ENCODE data around the gene SSB. TPM values are rescaled to one million over a fixed set of nuclear protein-coding genes. Genes with fewer than 3 reads are reported as not detected.

Gene SSB
- total and polyA plus RNA-seq, 9 of the 15 experiments (the other 6 are each of a cell fraction or from before 2014, with no cell fraction given): 317 to 849 (median 515) TPM

DNA sequence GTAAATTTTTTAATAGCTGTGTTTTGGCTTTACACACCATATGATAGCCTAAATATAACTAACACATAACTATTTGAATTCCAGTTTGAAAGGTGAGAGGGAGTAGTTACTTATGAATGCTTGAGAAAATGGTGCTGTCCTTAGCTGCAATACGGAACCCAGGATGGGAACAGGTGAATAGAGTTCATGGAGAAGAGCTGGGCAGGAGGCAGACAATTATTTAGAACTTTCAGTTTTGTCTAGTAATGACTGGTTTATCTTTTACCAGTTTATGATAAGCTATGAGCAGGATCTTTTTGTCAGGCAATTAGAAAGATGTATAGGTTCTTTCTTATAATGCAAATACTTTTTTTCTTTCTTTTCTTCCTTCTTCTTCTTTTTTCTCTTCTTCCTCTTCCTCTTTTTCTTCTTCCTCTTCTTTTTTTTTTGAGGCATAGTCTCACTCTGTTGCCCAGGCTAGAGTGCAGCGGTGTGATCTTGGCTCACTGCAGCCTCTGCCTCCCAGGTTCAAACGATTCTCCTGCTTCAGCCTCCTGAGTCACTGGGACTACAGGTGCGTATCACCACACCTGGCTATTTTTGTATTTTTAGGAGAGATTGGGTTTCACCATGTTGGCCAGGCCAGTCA is 54.5 kb downstream of the SSB start:
- ATAC-seq (peak; percentile 43), FAIRE-seq (peak; percentile 61), DNase-seq (ENCODE audit: extremely low read depth in 1 of 4, low spot score in 3 of 4) (no peak)
- Histone ChIP-seq H3K79me2 (ENCODE audit: control insufficient read depth, insufficient read depth, low read length) (peaks cover 75% of the 10 kb centered on the region), H3K9ac (ENCODE audit: insufficient read depth in 1 of 2, low read depth in 2 of 2, low read length in 2 of 2) (0 out of 4 replicates have a peak overlapping the region, but pooled peaks of 1 of the 2 experiments have one; percentile 18), H3K9me1 (ENCODE audit: control insufficient read depth, insufficient read depth, low read length) (no peaks in the 10 kb centered on the region), H4K20me1 (replicated peaks; ENCODE audit: control insufficient read depth, insufficient read depth, low read length) (no peaks in the 10 kb centered on the region), H3K27ac (ENCODE audit: extremely low read depth, low read depth, low read length) (peak overlapping the region; percentile 53; the same call in 2 of the 3 replicates), H3K4me3 (no peak overlapping the region), H3K4me2 (ENCODE audit: insufficient read depth, low read length) (peak overlapping the region; percentile 54; the same call in 1 of the 2 replicates), H3K4me1 (replicated peaks in 1 of 2; ENCODE audit: control insufficient read depth in 2 of 2, insufficient read depth in 2 of 2, low read length in 2 of 2) (peaks cover 8 to 10% of the 10 kb centered on the region in 2 experiments; a peak in 3 of 5 replicates), H2AFZ (ENCODE audit: low read depth, low read length) (no peak overlapping the region), H3K27me3 (ENCODE audit: control insufficient read depth in 2 of 2, insufficient read depth in 2 of 2, low read length in 2 of 2) (no peaks in the 10 kb centered on the region), H3K36me3 (ENCODE audit: control insufficient read depth, insufficient read depth, low read length) (peaks cover 12% of the 10 kb centered on the region; the same call in 1 of the 3 replicates), H3K9me3 (replicated peaks; ENCODE audit: control insufficient read depth, insufficient read depth, low read depth, low read length) (no peaks in the 10 kb centered on the region)
- intact Hi-C loops (cut with micrococcal nuclease): no loop called here
- CTCF ChIA-PET (ENCODE audit: low intra/inter-chr PET ratio): no interaction called here
- POLR2A ChIA-PET: interaction anchor here (0.6 to 3.2 kb wide), 12 partner anchors 9 to 374 kb away, joined by 3 to 17 read pairs (median 5); partner anchors contain the start of gene BBS5
- 47% methylated on average over 4 of the region's 4 CpGs for WGBS (ENCODE audit: insufficient coverage, low coverage, missing lambda C conversion rate)
- BruUV-seq (replicated peaks): no TSS peak
- in situ Hi-C loops (cut with MboI): no loop called here
- TF ChIP-seq, protein P1, sequence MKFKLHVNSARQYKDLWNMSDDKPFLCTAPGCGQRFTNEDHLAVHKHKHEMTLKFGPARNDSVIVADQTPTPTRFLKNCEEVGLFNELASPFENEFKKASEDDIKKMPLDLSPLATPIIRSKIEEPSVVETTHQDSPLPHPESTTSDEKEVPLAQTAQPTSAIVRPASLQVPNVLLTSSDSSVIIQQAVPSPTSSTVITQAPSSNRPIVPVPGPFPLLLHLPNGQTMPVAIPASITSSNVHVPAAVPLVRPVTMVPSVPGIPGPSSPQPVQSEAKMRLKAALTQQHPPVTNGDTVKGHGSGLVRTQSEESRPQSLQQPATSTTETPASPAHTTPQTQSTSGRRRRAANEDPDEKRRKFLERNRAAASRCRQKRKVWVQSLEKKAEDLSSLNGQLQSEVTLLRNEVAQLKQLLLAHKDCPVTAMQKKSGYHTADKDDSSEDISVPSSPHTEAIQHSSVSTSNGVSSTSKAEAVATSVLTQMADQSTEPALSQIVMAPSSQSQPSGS (CRISPR knock-in tag; IDR thresholded peaks at IDR 0.05): no peak
- TF ChIP-seq SPI1 (IDR thresholded peaks at IDR 0.05; ENCODE audit: borderline replicate concordance, low read depth, low read length): 0 out of 2 replicates have a peak, but pooled peaks have one; percentile 49
- peak; percentile 71; the same call in 1 of the 2 replicates for TF ChIP-seq DPF2 (IDR thresholded peaks at IDR 0.05)
- TF ChIP-seq SMARCE1 (IDR thresholded peaks at IDR 0.05): peak; percentile 52; the same call in 1 of the 2 replicates
- TF ChIP-seq FOXM1 (IDR thresholded peaks at IDR 0.05; ENCODE audit: low read depth): no peak
- no peak for TF ChIP-seq FOXM1 (CRISPR knock-in tag; IDR thresholded peaks at IDR 0.05; ENCODE audit: low read depth)
- peak; percentile 39 for TF ChIP-seq NCOA4 (IDR thresholded peaks at IDR 0.05; ENCODE audit: partially characterized antibody)
- TF ChIP-seq, protein P2, sequence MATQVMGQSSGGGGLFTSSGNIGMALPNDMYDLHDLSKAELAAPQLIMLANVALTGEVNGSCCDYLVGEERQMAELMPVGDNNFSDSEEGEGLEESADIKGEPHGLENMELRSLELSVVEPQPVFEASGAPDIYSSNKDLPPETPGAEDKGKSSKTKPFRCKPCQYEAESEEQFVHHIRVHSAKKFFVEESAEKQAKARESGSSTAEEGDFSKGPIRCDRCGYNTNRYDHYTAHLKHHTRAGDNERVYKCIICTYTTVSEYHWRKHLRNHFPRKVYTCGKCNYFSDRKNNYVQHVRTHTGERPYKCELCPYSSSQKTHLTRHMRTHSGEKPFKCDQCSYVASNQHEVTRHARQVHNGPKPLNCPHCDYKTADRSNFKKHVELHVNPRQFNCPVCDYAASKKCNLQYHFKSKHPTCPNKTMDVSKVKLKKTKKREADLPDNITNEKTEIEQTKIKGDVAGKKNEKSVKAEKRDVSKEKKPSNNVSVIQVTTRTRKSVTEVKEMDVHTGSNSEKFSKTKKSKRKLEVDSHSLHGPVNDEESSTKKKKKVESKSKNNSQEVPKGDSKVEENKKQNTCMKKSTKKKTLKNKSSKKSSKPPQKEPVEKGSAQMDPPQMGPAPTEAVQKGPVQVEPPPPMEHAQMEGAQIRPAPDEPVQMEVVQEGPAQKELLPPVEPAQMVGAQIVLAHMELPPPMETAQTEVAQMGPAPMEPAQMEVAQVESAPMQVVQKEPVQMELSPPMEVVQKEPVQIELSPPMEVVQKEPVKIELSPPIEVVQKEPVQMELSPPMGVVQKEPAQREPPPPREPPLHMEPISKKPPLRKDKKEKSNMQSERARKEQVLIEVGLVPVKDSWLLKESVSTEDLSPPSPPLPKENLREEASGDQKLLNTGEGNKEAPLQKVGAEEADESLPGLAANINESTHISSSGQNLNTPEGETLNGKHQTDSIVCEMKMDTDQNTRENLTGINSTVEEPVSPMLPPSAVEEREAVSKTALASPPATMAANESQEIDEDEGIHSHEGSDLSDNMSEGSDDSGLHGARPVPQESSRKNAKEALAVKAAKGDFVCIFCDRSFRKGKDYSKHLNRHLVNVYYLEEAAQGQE (IDR thresholded peaks at IDR 0.05; ENCODE audit: borderline replicate concordance): peak; percentile 18; the same call in 1 of the 2 replicates
- TF ChIP-seq, protein P2 (CRISPR knock-in tag; IDR thresholded peaks at IDR 0.05; ENCODE audit: low read depth): no peak
- TF ChIP-seq SMAD1 (IDR thresholded peaks at IDR 0.05; ENCODE audit: low read depth, low read length, partially characterized antibody): no peak
- peak; percentile 57; the same call in 1 of the 2 replicates for TF ChIP-seq BCOR (IDR thresholded peaks at IDR 0.05)
- no peak for TF ChIP-seq SIN3B (IDR thresholded peaks at IDR 0.05; ENCODE audit: low read depth)
- TF ChIP-seq HIVEP1 (CRISPR knock-in tag; IDR thresholded peaks at IDR 0.05): no peak
- TF ChIP-seq CBX5 (IDR thresholded peaks at IDR 0.05; ENCODE audit: borderline replicate concordance, low read depth): no peak
- TF ChIP-seq HDAC1 (IDR thresholded peaks at IDR 0.05): peak in 1 of 2 experiments; percentile 55; a peak in 2 of 4 replicates
